DOHH2 (cell line): Measurements from ENCODE around the gene GRID2.

Experiments used
- H3F3A ChIP-seq: fragments of 200-600 bp; sonication (generic), shearing (Covaris generic); 2 replicates; pipeline ENCODE4 v1.6.0; 2016; ENCODE audit warnings: antibody characterized with exemption, mild to moderate bottlenecking; ENCODE audit not compliant: control insufficient read depth, insufficient read depth
- H3K27ac ChIP-seq: fragments of 200-600 bp; sonication (generic); 2 replicates; pipeline ENCODE4 v1.5.1; 2014; ENCODE audit warnings: low read depth, mild to moderate bottlenecking, low read length, moderate library complexity
- H3K27me3 ChIP-seq: fragments of 200-600 bp; sonication (generic); 2 replicates; pipeline ENCODE4 v1.6.1; 2014; ENCODE audit warnings: mild to moderate bottlenecking, low read length, mixed read lengths; ENCODE audit not compliant: control insufficient read depth
- H3K36me3 ChIP-seq: fragments of 200-600 bp; sonication (generic); 2 replicates; pipeline ENCODE4 v1.6.1; 2014; ENCODE audit warnings: mild to moderate bottlenecking, low read length, moderate library complexity, mixed read lengths; ENCODE audit not compliant: control insufficient read depth
- H3K4me1 ChIP-seq: fragments of 200-600 bp; sonication (generic); 2 replicates; pipeline ENCODE4 v1.6.1; 2014; ENCODE audit warnings: mild to moderate bottlenecking, low read length, mixed read lengths; ENCODE audit not compliant: control insufficient read depth
- H3K4me2 ChIP-seq: fragments of 200-600 bp; sonication (generic); 2 replicates; pipeline ENCODE4 v1.6.0; 2014; ENCODE audit warnings: mild to moderate bottlenecking, low read length, moderate library complexity
- H3K4me3 ChIP-seq: fragments of 200-600 bp; sonication (generic); 2 replicates; pipeline ENCODE4 v1.5.1; 2014; ENCODE audit warnings: mild to moderate bottlenecking, low read length, mixed read lengths
- H3K79me2 ChIP-seq: fragments of 200-600 bp; sonication (generic); 2 replicates; pipeline ENCODE4 v1.6.1; 2014; ENCODE audit warnings: mild to moderate bottlenecking, low read length, mixed read lengths; ENCODE audit not compliant: control insufficient read depth
- H3K9me2 ChIP-seq: fragments of 200-600 bp; sonication (generic); replicated peaks from 2 replicates; pipeline ENCODE4 v1.6.1; 2014; ENCODE audit warnings: mild to moderate bottlenecking, low read length, mixed read lengths; ENCODE audit not compliant: control insufficient read depth
- H3K9me3 ChIP-seq: fragments of 200-600 bp; sonication (generic); 2 replicates; pipeline ENCODE4 v1.6.1; 2014; ENCODE audit warnings: antibody characterized with exemption, low read length, mixed read lengths; ENCODE audit not compliant: control insufficient read depth, insufficient read depth
- H4K20me1 ChIP-seq: fragments of 200-600 bp; sonication (generic); 2 replicates; pipeline ENCODE4 v1.6.0; 2014; ENCODE audit warnings: low read depth, mild to moderate bottlenecking, antibody characterized with exemption, low read length, moderate library complexity; ENCODE audit not compliant: control insufficient read depth, insufficient read depth
- CTCF ChIP-seq: fragments of 200-600 bp; sonication (generic); IDR thresholded peaks from one replicate; pipeline ENCODE4 v1.5.1; 2014; ENCODE audit warnings: antibody characterized with exemption, mild to moderate bottlenecking, low read depth, low read length; ENCODE audit not compliant: poor library complexity, severe bottlenecking
- EZH2phosphoT487 ChIP-seq: fragments of 200-600 bp; sonication (generic); IDR thresholded peaks from 2 replicates; pipeline ENCODE4 v1.6.1; 2017; ENCODE audit warnings: borderline replicate concordance, mild to moderate bottlenecking, antibody characterized with exemption, low read length, moderate library complexity, mixed read lengths

Gene GRID2

GRCh38 chr4:93744961-93745360, 1441.2 kb downstream of the GRID2 start:
- no peaks in the 10 kb centered on the region for H3F3A ChIP-seq
- H3K36me3 ChIP-seq, result no peaks in the 10 kb centered on the region
- no peak for TF ChIP-seq EZH2phosphoT487
- no peak for TF ChIP-seq CTCF
- no peaks in the 10 kb centered on the region for H3K27me3 ChIP-seq
- H3K79me2 ChIP-seq, result no peaks in the 10 kb centered on the region
- no peaks in the 10 kb centered on the region for H3K9me2 ChIP-seq
- no peak overlapping the region for H3K27ac ChIP-seq
- no peaks in the 10 kb centered on the region for H4K20me1 ChIP-seq
- no peak overlapping the region for H3K4me2 ChIP-seq
- no peaks in the 10 kb centered on the region for H3K9me3 ChIP-seq
- no peaks in the 10 kb centered on the region for H3K4me1 ChIP-seq
- H3K4me3 ChIP-seq, result no peak overlapping the region

- no peaks in the 10 kb centered on the region for H3K9me2 ChIP-seq
- TF ChIP-seq CTCF, result no peak
- TF ChIP-seq EZH2phosphoT487, result no peak
- no peaks in the 10 kb centered on the region for H3F3A ChIP-seq
- H3K27me3 ChIP-seq, result no peaks in the 10 kb centered on the region
- no peak overlapping the region for H3K27ac ChIP-seq
- no peak overlapping the region for H3K4me3 ChIP-seq
- no peaks in the 10 kb centered on the region for H3K36me3 ChIP-seq
- no peaks in the 10 kb centered on the region for H3K9me3 ChIP-seq
- H3K4me2 ChIP-seq, result no peak overlapping the region
- H4K20me1 ChIP-seq, result no peaks in the 10 kb centered on the region
- no peaks in the 10 kb centered on the region for H3K79me2 ChIP-seq
- no peaks in the 10 kb centered on the region for H3K4me1 ChIP-seq
These were observed 1442.3 kb downstream of the GRID2 start for GRCh38 chr4:93746031-93746430.

- Histone ChIP-seq H3K4me1 (no peaks in the 10 kb centered on the region), H3K9me2 (no peaks in the 10 kb centered on the region), H4K20me1 (no peaks in the 10 kb centered on the region), H3K36me3 (no peaks in the 10 kb centered on the region), H3K79me2 (no peaks in the 10 kb centered on the region), H3K4me3 (no peak overlapping the region), H3K27me3 (no peaks in the 10 kb centered on the region), H3F3A (no peaks in the 10 kb centered on the region), H3K27ac (no peak overlapping the region), H3K9me3 (no peaks in the 10 kb centered on the region), H3K4me2 (no peak overlapping the region)
- no peak for TF ChIP-seq EZH2phosphoT487
- TF ChIP-seq CTCF, result no peak
These were observed 1443.5 kb downstream of the GRID2 start for GRCh38 chr4:93747220-93747619.
